Activated naive CD4-positive, alpha-beta T cell treated with anti-CD3 and anti-CD28 coated beads, Interleukin-2, amount 50 U/mL, for 72 hours (primary cell): ENCODE measurements around the gene USP22. TPM values are rescaled to one million over a fixed set of nuclear protein-coding genes. Genes with fewer than 3 reads are reported as not detected.
A peak's percentile ranks its signal among the peaks of the same experiment; 100 is the strongest.

Experiments used
- ATAC-seq, 2 donors: fragments of 150-1000 bp; cut with Tn5 transposase; 2 replicates each; pipeline ENCODE4 v1.10.0; 2021; ENCODE audit warnings: mild to moderate bottlenecking in 2 of 2, moderate library complexity in 2 of 2
- DNase-seq, 2 donors: peaks; one replicate each; pipeline ENCODE4 v3.0.0; 2021 to 2022; ENCODE audit warnings: low spot score in 2 of 2
- H3K27ac Mint-ChIP-seq, 2 donors: one replicate each; pipeline ENCODE4 v1.8.0; 2022; ENCODE audit warnings: mild to moderate bottlenecking in 2 of 2, mixed read lengths in 2 of 2
- H3K36me3 Mint-ChIP-seq, 2 donors: one replicate each; pipeline ENCODE4 v1.8.0; 2022; ENCODE audit warnings: mixed read lengths in 2 of 2
- H3K9me3 Mint-ChIP-seq, 2 donors: one replicate each; pipeline ENCODE4 v1.8.0; 2022; ENCODE audit warnings: mixed read lengths in 2 of 2
- total RNA-seq, 2 donors: library from RNA; stranded (reverse); gene quantifications; one replicate each; pipeline ENCODE4 v1.2.3, GENCODE V29; 2022

The USP22 gene
- total RNA-seq, 2 donors from 2014 or later = 146 to 180 TPM

DNA sequence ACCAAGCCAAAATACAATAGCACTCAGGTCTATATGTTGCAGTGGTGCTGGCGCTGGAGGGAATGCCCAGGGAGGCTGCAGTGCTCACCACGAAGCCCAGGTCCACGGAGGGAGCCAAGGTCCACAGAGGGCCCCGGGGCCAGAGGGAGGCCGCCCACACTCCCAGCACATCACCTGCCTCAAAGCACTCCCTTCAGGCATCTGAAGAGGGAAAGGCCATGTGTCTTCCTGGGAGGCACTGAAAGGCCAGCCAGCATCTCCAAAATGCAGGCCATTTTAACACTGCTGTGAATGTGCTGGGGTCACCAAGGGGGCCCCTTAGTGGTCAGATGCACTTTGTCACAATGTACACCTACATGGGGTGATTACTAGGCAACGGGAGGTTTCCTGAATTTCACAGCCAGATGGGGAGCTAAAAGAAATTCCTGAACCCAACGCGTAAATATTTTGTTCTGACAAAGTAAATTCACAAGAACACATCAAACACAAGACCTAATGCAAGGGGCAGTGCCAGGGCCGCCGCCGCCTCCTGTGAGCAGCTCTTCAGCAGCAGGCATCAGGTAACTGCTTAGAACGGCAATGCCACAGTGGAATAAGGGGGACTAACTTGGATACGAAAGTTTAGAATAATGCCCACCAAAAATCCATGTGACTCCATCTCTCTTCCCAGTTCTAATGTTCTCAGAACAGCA, 42.8 kb downstream of the USP22 start:
- DNase-seq (no peak), ATAC-seq (no peak)
- H3K9me3 Mint-ChIP-seq = no peaks in the 10 kb centered on the region
- H3K36me3 Mint-ChIP-seq = peaks cover 2 to 10% of the 10 kb centered on the region in 2 donors
- H3K27ac Mint-ChIP-seq = peak overlapping the region in 1 of 2 donors; percentile 19

DNA sequence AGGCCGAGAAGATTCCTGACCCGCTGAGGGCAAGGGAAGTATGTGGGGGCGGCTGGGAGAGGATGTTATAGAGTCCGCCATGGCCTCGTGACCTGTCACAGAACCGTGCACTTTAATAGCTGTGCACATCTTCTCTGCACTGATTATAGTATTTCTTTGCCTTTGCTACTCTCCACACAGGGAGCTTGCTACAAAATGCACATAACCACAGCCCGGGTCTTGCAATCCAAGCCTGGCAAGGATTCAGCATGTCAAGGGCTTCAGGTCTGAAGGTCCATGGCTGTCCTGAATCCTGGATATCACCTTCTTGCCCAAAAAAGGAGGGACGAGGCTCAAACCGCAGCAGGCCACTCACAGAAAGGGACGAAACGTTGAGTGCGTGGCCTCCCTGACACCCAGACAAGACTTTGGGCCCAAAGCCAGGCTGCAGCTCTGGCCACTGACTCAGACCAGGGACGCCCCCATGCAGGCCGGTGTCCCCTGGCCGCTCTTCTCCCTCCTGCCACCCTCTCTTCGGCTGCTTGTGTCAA, 43.7 kb downstream of the USP22 start:
- ATAC-seq (peak in 1 of 2 donors; percentile 28), DNase-seq (no peak)
- peak overlapping the region; percentile 37 to 58 for H3K27ac Mint-ChIP-seq
- no peaks in the 10 kb centered on the region for H3K9me3 Mint-ChIP-seq
- peaks cover 0 to 9% of the 10 kb centered on the region in 2 donors for H3K36me3 Mint-ChIP-seq

DNA sequence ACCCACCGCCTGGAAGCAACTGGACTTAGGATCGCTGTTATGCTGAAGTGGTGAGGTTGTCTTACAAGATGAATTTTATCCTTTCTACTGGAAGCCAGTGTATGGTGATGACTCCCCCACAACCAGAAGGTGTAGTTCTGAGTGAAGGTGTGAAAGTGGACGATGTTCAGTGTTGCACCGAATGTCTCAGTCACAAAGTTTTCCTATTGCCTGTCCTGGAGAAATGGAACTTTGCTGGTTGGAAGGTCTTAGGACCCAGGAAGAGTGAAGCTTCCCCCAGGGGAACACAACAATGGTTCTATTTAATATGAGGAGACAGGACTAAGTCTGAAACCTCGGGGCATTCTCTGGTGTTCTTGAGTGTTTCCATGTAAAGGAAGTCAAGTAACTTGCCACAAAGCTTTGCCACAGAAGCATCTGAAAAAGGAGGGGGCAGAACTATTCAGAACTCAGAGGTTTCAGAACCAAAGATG, 44.2 kb downstream of the USP22 start:
- Mint-ChIP-seq H3K9me3 (no peaks in the 10 kb centered on the region), H3K36me3 (peaks cover 0 to 9% of the 10 kb centered on the region in 2 donors), H3K27ac (peak overlapping the region; percentile 37 to 58)
- DNase-seq (no peak), ATAC-seq (no peak)

DNA sequence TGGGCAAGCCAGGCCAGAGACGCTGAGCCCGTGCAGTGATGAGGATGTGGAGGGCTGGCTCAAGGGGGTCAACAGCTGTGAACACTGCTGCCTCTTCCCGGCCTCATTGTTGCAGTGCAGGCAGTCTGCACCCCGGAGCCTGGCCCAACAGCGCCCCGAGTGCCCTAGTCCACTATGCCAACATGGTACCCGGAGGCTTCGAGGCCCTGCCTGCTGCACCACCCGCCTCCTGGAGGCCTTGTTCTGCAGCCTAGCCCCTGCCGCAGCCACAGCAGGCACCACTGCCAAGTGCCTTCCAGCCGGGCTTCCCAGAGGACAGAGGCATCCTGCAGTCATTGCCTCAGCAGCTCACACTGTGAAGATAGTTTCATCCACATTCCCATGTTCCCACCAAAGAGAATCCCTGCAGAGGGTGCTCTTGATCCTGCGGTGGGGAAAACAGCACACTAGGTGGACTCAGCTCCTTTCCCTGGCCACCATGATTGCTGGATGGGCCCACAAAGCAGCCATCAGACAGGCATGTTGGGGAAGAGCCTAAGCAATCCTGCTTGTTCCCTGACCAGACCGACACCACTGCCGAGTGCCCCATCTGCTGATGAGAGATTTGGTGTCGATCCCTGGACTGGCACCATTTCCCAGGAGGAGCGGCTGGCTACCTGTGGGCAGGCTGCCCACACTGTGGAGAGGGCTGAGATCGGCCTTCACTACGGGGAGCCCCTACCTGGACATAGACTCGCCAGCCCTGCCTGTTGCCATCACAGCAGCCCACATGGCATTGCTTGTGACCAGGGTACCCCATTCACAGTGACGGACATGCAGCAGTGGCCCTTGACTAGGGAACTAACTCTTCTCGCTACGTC, 44.9 kb downstream of the USP22 start:
- Mint-ChIP-seq H3K27ac (peak overlapping the region; percentile 37 to 58), H3K9me3 (no peaks in the 10 kb centered on the region), H3K36me3 (peaks cover 0 to 9% of the 10 kb centered on the region in 2 donors)
- no peak for DNase-seq
- ATAC-seq = no peak

DNA sequence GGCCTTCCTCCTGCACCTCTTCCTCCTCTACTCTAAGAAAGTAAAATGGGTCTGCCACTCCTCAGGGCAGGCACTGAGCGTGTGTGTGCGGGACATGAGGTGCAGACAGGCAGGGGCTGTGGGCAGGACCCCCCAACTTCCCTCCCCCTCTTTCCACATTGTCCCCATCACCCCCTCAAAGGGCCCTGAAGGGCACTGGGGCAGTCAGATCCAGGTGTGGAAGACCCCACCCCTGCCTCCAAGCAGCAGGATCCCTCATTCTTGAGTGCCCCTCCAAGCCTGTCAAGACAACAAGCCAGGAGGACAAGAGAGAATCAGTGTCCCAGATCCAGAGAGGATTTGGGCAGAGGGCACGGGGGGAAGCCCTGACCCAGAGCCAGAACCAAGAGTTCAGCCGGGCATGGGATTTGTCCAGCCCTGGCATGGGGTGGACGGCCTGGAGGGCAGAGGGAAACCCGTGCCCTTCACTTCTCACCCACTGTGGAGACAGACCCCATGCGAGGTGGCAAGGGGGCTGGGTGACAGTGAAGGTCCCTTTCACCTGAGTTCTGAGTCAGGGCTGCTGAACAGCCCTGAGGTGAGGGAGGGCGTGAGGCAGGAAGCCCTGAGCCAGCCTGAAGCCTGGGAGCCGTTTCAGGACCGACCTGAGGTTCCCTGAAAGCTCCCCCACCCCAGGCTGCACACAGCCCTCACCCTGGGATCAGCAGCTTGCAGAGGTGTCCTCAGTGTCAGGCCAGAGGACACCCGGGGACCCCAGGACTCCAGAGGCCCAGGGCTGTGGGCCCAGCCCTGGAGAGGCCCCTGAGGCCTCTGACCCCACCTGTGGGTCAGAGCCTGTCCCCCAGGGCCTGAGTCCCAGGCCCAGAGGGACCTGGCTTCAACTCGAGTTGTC, 45.8 kb downstream of the USP22 start:
- H3K27ac Mint-ChIP-seq = peak overlapping the region in 1 of 2 donors; percentile 73
- H3K9me3 Mint-ChIP-seq = no peaks in the 10 kb centered on the region
- DNase-seq = no peak
- peaks cover 0 to 4% of the 10 kb centered on the region in 2 donors for H3K36me3 Mint-ChIP-seq
- ATAC-seq = no peak

DNA sequence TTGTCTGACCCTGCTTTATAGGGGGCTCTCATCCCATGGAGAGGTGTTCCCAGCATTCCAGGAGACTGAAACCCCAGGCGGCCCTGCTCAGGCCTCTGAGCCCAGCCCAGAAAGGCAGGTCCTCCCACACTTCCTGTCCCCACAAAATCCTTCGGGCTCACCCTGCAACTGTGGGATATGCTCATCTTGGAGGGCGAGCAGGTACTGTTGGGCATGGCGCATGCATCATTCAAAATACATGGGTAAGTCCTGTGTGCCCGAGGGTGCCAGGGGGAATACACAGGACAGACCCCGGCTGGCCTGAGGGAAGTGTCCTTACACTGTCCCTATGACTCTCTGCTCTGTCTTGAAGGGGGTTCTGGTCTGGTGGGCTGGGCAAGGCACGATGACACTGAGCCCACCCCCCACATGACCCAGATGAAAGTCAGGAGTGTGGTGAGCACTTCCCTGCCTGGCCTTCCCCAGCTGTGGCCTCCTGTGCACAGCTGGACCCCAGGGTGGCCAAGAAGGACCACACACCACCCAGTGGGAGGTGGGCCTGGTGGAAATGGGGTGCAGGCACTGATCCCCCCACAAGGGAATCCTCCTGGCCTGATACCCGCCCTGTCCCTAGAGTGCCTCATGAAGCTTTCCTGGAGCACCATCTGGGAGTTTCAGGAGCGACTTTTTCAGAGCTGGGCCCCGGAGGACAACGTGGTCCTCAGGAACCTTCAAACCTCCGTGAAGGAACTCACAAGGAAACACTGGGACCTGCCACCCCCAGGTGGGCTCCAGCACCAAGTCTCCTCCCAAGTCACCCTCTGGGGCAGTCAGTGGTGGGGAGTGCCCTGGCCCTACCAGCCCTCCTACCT, 46.7 kb downstream of the USP22 start:
- Mint-ChIP-seq H3K36me3 (no peaks in the 10 kb centered on the region), H3K9me3 (no peaks in the 10 kb centered on the region), H3K27ac (peak overlapping the region in 1 of 2 donors; percentile 73)
- no peak for ATAC-seq
- no peak for DNase-seq

DNA sequence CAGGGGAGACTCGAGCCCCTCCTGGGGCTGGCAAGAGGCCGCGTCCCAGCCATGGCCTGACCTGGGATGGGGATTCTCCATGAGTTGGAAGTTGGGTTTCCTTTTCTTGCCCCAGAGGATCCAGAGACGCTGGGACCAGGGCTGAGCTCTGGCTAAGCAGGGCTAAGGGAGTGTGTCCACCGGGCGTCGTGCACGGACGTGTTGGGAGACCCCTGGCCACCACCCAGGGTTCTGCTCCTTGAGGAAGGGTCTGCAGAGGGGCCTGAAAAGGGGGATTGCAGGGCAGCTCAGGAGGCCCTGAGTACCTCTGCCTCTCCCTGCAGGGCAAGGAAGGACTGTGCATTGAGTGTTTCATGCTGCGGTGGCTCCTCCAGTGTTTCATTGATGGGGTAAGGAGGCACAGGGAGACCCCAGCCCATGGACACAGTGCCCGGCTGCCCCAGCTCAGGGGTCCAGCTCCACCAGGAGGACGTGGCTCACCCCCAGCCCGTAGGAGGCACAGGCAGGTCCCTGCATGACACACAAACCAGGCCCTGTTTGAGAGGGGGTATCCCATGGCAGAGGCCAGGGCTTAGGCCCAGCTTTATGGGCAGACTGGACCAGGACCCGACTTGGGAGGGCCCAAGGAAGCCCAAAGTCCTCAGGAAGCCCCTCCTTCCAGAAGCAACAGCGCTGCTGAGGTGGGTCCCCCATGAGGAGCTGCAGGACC, 47.5 kb downstream of the USP22 start:
- ATAC-seq (no peak), DNase-seq (no peak)
- Mint-ChIP-seq H3K9me3 (no peaks in the 10 kb centered on the region), H3K27ac (no peak overlapping the region), H3K36me3 (no peaks in the 10 kb centered on the region)

DNA sequence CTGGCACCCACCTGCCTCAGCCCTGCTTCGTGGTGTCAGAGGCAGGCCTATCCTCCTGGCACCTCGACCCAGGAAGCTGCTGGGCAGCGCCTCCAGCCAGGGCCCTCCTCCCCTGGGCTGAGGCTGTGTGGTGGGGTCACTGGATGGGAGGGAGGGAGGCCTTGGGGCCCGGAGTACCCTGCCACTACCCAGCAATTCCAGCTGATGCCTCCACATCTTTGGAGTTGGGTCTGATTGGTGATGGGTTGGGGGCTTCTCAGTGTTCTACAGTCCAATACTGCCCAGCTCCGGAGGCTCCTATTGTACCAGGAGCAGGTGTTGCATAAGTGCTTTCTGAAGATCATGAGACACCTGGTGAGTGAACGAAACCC, 48.0 kb downstream of the USP22 start:
- no peak for DNase-seq
- Mint-ChIP-seq H3K9me3 (no peaks in the 10 kb centered on the region), H3K27ac (no peak overlapping the region), H3K36me3 (no peaks in the 10 kb centered on the region)
- no peak for ATAC-seq

DNA sequence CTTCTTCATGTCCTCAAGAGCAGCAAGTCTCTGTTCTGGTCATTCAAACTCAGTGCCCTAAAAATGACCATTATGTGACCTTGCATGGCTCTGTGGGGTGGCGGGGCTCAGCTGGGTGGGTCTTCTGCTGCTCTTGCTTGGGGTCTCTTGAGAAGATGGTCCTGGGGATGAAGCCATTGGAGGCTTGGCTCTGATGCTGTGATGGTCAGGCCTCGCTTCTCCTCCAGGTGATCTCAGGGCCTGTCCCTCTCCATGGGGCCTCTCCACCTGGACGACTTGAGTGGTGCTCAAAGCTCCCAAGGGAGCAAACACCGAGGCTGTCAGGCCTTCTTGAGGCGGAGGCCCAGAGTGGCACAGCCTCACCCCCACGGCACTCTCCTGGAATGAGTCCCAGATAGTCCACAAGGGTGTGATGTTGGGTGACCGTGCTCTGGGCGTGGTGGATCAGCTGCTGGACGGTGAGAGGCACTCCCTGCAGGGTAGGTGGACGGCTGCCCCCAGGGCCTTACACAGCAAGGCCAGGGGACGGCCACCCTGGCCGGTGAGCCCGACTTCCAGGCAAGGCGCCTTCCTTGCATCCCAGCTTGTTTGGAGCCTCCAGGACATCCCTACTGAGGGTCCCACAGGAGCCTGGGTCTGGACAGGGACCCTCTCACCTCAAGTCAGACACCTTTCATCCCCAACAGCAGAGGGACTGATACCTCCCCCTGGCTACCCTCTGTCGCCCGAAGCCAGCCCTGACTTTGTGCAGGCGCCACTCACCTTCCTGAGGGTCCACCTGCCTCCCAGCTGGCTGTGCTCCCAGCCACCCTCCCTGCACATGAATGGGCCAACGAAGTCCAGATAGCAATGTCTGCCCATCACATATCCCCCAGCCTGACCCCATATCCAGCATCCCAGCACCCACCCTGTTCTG, 48.7 kb downstream of the USP22 start:
- no peak for ATAC-seq
- no peak for DNase-seq
- H3K27ac Mint-ChIP-seq = no peak overlapping the region
- no peaks in the 10 kb centered on the region for H3K36me3 Mint-ChIP-seq
- no peaks in the 10 kb centered on the region for H3K9me3 Mint-ChIP-seq

DNA sequence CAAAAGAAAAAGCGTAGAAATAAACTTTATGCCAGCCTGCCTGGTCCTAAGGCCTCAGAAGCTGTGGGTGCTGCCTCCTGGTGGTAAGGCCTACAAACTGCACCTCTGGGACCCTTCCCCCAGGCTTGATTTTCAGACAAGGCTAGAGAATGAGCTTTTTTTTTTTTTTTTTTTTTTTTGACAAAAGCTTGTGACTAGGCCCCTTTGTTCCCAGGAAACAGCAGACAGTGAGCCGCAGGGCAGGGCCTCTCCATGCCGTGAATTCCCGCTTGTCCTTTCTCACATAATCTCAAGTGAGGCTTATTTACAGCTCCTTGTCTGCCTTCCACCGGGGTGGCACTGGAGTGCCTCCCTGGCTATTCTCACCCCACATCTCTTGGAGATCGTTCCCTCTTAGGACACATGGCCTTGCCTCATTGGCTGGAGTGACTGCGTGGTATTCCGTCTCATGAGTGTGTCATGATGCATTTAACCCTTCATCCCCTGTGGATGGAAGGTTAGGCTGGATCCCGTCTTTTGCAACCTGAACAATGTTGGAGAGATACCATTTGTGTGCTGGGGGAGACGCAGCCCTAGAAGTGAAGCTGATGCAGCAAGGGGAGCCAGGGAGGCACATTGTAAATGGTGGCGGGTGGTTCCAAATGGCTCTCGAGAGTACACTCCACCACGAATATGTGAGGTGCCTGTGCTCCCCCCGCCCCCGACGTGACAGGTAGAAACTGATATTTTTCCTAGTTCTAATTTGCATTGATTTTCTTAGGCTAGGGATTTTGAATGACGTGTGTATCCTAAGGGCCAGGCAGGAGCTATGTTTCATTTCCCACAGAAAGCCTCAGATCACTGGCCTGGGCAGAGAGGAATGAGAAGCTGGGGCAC, 49.6 kb downstream of the USP22 start:
- ATAC-seq (peak; percentile 49 to 68), DNase-seq (peak in 1 of 2 donors; percentile 73)
- Mint-ChIP-seq H3K9me3 (no peaks in the 10 kb centered on the region), H3K36me3 (no peaks in the 10 kb centered on the region), H3K27ac (no peak overlapping the region)

DNA sequence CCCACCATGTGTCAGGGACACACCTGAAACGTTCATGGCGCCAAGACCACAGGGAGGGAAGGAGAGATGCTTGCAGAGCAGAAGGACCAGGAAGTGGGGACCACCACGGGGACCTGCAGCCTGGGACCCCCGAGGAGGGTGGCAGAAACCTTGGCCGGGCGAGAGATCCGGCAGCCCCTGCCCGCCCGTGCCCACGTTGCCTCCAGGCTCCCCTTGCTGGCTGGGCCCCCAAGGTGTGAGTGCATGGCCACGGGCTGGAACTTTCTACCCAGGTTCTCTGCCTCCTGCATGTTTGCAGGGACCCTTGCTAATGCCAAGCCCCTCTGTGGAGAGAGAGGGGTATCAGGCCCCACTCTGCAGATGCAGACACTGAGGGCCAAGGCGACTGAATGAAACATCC, 50.4 kb downstream of the USP22 start:
- H3K9me3 Mint-ChIP-seq = no peaks in the 10 kb centered on the region
- H3K27ac Mint-ChIP-seq = no peak overlapping the region
- DNase-seq (peak in 1 of 2 donors; percentile 37), ATAC-seq (no peak)
- H3K36me3 Mint-ChIP-seq = no peaks in the 10 kb centered on the region

DNA sequence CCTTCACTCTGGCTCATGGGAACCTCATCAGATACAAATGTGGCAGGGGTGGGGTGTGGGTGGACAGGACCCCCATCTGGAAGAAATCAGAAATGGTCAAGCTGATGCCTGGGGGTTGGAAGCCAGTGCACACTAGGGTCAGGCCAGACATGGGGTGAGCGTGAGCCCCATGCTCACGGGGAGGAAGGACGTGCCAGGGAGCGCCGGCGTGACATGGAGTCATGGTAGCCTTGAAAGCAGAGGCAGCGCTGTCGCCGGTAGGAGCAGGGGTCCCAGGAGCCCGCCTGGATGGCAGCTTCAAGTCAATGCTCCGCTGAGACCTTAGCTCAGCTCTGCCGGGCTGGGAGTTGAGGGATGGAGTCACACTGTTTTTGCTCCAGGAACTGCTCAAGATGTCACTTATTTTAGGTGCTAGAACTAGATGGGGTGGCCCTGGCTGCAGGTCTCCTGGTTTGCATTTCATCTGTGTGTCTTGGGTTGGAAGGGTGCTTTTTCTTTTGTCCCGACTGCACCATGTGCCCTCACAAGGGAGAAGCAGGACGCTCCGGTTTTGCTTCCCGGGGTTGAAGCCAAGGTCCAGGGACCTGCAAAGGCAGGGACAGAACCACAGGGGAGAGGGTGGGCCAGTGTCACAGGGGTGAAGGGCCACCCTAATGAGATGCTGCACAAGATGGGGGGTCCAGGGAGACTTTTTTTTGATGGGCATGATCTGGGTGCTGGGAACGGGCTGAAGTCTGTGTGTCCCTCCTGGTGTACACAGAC, 51.4 kb downstream of the USP22 start:
- Mint-ChIP-seq H3K36me3 (no peaks in the 10 kb centered on the region), H3K27ac (no peak overlapping the region), H3K9me3 (no peaks in the 10 kb centered on the region)
- no peak for ATAC-seq
- peak in 1 of 2 donors; percentile 45 for DNase-seq
